NCI-H446 treated with DMSO at 0.1 percent for 48 hours (cell line): Measurements from ENCODE around the gene C6orf141.

Experiments
- DNase-seq: peaks from one replicate; lab custom pipeline; 2025; lab: John Stamatoyannopoulos, UW

The C6orf141 gene

DNA sequence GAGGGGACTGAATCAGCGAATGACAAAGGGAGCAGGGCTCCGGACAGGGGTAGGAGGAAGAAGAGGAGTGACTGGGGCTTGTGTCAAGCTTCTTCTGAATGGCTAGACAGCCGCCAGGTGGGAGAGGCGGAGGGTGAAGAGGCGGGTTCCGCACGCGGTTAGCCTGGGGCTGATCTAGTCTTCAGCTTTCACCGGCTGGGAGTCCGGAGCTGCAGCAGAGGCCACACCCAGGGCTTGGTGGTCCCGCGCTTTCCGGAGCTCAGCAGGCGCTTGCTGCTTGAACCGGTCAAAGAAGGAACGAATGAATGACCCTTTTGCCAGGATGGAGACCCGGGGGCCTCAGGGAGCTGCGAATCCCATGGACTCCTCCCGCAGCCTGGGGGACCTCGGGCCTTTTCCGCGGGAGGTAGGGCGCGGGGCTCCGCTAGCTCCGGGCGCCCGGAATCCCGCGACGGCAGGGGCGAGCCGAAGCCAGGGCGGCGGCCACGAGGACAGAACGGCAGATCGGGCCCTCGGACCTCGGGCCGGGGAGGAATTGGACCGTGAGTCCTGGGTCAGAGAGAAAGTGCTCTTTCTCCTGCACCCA is at the start of gene C6orf141:
Gene C6orf141, plus strand, starts transcription at position 177 of the 586 bp plus-strand sequence. Its CDS starts 125 bp downstream, at position 302.
- no peak for DNase-seq

DNA sequence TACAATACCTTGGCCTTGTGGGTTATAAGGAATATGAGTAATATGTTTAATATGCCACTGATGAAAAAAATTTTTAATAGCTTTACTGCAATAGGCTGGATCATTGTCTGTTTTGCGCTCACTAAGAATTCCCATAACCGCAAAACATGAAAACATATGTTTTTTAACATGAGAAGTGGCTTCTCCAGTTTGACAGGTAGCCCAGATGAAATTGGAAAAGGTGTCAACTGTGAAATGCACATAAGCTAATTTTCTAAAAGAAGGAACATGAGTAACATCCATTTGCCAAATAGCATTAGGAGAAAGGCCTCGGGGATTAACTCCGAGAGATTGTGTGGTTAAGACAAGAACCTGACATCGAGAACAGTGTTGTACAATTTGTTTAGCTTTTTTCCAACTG is 45.8 kb upstream of the C6orf141 start:
- DNase-seq: no peak

DNA sequence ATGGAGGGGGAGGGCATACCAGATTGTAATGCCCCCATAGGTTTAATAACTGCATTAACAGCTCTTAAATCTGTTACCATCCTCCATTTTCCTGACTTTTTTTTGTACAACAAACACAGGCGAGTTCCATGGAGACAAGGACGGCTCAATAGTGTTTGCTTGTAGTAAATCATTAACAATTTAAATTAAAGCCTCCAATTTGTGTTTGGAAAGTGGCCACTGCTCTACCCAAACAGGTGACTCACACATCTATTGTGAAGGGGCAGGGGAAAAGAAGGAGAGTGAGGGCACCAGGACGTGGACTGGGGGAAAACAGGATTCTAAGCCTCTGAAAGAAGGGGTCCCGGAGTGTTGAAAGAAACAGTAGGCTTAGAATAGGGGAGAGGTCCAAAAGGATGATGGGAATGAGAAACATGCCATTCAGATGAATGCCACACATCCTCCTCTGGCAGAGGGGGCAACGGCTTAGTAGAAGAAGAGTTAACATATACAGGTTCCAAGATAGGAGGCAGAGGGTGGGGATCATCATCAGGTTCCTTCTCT is 43.8 kb upstream of the C6orf141 start:
- DNase-seq: no peak

DNA sequence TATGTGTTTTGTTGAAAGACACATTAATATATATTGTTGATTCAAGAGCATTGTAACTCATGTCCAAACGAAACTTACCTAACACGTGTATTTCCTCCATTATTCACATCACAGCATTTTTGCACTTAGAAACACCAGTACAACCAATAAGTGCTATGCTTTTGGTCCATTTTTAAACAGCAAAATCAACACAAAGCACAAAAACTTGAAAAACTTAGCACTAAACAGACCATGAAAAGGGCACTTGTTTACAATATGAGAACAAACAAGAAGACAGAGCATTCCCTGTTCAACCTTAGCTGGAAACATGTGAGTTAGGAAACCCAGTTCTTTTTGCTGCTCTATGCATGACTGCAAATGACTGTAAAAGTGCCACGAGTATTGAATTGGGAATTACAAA is 41.1 kb upstream of the C6orf141 start:
- no peak for DNase-seq

DNA sequence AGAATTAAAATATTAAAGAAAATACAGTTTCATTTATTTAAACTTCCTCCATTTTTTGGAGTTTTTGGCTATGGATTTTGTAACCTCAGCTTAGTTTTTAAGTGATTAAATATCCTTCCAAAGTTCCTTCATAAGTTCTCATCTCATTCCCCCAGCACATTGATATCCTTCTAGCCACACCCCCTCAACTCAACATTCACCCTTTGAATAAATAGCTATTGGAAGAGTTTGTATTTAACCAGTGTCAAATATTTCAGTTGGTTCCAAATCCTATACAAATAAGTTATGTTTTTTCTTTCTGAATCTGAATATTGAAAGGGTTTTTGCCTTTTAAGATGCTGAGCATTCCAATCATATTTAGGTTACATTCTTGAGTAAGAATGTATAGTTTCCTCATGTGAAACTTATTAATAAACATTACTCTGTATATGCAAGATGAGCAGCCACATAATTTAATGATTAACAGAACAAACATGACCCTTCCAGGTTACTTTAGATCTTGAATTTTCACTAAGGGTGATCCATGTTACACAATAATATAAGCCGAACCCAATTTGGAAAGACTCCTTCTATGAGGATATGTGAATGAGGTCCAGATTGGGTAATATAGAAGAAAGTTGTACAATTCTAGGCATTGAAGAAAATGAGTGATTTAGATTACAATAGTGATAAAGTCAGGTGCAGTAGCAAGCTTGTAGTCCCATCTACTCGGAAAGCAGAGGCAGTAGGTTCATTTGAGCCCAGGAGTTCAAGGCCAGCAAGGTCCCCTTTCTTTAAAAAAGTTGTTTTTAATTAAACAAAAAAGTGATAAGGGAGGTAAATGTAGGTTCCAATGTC is 37.1 kb upstream of the C6orf141 start:
- no peak for DNase-seq

DNA sequence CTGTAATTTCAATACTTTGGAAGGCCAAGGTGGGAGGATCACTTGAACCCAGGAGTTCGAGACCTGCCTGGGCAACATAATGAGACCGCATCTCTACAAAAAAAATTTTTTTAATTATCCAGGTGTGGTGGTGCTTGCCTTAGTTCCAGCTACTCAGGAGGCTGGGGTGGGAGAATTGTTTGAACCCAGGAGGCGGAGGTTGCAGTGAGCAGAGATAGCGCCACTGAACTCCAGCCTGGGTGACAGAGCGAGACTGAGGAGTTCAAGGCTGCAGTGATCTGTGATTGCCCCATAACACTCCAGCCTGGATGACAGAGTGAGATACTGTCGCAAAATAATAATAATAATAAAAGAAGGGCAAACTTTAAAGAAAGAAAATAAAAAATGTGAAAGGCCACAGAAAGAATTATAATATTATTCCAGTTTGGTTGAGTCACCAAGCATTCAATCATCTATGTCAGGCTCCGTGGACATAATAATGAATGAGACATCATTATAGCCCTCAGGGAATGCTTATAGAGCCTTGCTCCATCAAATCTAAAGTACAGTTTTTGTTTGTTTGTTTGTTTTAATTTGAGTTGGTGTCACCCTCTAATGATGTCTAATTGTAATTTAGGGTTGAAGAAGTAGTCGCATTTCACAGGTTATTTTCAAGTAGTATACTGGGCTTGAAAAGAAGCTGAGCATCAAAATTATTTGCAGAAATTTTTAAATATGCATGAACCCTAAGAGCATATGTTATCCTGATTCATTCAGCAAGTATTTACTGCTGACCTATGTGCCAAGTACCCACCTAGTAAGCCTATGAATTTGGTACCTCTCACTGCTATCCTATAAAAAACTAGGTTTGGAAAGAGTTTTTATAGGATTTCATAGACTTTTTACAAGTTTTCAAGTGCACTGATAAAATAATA is 35.6 kb upstream of the C6orf141 start:
- DNase-seq: no peak

DNA sequence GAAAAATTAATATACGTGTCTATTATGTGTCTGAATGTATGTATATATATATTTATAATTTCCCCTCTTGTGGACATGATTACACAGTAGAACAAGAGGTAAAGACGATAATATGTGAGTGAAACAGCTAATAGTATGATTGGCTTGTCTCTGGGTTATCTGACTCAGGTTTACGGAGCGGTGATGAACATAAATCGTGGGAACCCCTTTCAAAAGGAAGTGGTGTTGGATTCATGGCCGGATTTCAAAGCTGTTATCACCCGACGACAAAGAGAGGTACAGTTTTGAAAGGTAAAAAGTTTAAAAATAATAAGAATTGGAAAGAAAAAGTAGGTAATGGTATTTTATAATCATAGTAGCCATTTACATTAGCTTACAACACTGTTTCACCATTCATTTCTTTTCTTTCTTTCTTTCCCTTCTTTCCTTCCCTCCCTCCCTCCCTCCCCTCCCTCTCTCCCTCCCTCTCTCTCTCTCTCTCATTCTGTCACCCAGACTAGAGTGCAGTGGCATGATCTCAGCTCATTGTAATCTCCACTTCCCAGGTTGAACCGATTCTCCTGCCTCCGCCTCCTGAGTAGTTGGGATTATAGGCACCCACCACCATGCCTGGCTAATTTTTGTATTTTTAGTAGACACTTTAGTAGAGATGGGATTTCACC is 34.9 kb upstream of the C6orf141 start:
- no peak for DNase-seq

DNA sequence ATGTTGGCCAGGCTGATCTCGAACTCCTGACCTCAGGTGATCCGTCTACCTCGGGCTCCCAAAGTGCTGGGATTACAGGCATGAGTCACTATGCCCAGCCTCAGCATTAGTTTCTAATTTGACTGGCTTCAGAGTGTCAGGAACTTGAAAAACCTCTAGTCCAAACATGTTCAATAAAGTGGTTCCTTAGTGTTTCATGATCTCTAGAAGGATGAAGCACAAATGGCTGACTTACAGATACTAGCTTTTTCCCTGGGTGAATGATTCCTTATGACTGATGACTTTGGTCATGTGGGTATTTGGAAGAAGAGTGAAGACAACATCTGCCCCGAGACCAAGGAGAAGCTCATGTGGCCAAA is 34.3 kb upstream of the C6orf141 start:
- no peak for DNase-seq

DNA sequence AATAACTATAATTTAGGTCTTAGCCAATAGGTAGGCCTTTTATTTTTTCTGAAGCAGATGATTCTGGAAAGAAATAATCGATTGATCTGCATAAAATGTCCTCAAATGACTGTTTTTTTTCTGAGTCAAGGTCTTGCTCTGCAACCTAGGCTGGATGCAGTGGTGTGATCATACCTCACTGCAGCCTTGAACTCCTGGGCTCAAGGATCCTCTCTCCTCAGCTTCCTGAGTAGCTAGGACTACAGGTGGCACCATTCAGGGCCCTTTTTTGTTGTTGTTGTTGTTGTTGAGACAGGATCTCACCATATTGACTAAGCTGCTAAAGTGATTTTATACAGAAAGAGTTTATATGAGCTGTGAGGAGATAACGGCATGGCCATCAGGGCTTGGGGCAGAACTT is 32.5 kb upstream of the C6orf141 start:
- DNase-seq: no peak

DNA sequence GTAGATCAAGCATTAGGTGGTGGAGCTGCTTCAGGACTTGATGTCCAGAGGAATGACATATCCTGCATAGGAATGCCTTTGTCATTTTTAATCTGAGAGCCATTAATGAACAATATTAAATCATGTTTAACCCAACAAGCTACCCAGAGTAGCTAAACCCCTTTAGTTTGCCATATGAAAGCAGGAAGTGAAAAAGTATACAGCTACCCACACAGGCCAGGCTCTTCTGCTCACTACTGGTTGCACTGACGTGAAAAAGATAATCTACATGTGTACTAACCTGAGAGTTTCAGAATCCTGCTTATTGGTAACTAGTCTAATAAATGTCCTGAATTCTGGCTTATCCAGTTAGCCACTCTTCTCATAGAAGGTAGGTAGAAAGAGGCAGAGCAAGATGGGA is 30.8 kb upstream of the C6orf141 start:
- DNase-seq: no peak

DNA sequence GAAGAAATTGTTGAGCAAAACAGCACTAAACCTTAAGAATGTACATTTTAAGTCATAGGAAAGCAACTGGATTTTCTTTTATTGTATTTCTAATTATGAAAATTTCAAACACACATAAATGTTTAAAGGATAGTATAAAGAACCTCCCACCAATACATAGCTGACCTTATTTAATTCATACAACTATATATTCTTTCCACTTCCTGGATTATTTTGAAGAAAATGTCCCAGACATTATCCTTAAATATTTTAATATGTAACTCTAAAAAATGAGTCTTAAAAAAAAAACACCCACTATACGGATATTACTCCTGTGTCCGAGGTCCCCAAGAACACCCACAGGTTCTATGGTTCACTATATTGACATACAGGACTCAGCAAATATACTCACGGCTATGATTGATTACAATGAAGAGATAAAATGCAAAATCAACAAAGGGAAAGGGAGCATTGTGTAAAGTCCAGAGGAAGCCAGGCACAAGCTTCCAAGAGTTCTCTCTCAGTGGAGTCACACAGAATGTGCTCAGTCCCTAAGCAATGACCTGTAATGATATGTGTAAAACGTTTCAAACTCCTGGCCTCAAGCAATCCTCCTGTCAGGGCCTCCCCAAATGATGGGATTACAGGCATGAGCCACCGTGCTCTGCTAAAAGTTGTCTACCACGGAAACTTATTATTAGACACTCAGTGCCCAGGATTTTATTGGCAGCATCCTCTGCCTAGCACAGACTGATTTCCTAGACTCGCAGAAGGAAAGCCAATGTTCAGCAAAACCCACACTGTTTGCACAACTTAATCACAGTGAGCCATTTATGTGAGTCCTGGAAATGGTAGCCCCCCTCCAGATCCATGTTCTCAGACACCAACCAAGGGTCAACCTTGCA is 27.5 kb upstream of the C6orf141 start:
- DNase-seq: no peak

DNA sequence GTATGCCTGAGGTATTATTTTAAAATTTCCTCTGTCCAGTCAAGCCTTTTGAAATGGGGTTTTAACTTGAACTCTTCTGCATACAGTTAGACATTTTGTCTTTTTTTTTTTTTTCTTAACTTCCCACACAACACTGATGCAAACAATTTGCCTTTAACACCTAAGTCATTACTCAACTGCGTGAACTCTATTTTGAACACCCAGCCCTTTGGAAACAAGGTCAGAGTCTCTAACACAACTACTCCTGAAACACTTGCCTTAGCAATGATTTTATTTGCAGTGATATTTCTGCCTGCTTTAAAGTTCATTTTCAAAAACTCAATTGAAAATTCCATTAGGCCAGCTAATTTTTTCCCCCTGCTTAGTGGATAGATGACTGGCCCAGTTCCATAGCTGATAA is 26.6 kb upstream of the C6orf141 start:
- no peak for DNase-seq

DNA sequence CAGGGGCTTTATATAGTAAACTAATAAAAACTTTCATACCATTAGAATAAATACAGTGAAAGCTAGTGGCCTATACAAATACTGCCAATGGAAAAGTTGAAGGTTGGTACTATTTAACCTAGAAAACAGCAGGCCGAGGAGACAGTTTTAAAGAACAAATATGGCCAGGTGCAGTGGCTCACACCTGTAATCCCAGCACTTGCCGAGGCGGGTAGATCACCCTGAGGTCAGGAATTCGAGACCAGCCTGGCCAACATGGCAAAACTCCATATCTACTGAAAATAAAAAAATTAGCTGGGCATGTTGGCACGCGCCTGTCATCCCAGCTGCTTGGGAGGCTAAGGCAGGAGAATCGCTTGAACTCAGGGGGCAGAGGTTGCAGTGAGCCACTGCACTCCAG is 25.9 kb upstream of the C6orf141 start:
- DNase-seq: no peak

DNA sequence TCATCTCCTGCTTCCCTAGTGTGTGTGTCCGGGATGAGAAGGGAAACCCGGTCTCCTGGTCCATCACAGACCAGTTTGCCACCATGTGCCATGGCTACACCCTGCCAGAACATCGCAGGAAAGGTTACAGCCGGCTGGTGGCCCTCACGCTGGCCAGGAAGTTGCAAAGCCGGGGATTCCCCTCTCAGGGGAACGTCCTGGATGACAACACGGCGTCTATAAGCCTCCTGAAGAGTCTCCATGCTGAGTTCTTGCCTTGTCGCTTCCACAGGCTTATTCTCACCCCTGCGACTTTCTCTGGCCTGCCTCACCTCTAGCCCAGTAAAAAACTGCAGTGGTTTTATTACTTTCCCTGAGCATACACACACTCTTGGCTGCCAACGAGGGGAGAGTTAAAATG is 23.9 kb upstream of the C6orf141 start:
- DNase-seq: no peak

DNA sequence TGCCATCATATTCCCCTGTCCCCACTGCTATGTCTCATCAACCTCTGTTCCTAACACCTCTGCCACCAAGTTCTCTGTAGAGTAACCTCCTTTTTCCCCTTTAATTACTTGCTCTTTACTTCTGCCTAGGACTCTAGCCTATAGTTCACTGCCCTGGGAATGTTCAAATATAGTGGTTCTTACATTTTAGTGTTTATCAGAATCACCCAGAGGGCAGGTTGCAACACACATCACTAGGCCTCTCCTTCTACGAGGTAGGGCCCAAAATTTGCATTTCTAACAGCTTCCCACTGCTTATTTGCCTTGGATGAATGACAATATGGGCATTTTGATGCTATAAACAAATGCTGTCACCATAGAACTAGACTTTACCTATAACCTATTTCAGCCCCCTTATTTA is 23.1 kb upstream of the C6orf141 start:
- DNase-seq: no peak

DNA sequence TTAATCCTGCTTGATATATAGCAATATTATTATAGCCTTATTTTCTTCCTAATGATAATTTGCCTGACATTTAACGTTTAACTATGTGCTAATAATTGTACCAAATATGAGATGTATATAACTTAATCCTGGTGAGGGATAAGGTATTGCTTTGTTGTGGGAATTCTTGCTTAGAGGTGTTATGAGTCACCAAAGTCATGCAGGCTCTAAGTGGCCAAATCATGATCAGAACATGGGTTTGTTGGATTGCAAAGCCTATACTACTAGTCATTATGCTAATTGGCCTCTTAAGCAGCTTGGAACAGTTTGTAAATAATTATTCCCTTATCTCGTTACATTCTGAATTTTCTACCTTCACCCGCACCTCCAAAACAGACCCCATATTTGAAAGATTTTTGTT is 21.9 kb upstream of the C6orf141 start:
- no peak for DNase-seq

DNA sequence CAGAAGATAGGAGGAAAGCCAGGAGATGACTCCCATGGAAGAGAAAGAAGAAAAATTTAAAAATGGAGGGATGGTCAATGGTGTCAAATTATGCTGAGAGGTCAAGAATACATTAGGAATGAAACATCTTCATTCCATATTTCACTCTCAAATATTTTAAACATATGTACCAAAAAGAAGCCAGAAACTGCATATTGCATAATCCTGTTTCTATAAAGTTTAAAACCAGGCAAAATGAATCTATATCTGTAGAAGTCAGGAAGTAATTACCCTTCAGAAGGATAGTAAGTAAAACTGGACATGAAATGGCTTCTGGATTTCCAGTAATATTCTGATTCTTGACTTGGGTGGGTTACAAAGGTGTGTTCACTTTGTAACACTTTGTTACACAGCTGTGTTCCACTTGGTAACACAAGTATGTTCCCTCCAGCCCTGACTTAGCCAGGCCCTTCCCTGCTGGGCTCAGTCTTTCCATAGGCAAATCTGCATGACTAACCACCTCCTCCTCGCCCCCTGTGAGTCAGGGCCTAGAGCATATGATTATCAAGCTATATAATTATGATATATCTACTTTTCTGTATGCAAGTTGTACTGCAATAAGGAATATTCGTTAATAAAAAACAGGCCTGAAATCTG is 20.2 kb upstream of the C6orf141 start:
- DNase-seq: no peak

DNA sequence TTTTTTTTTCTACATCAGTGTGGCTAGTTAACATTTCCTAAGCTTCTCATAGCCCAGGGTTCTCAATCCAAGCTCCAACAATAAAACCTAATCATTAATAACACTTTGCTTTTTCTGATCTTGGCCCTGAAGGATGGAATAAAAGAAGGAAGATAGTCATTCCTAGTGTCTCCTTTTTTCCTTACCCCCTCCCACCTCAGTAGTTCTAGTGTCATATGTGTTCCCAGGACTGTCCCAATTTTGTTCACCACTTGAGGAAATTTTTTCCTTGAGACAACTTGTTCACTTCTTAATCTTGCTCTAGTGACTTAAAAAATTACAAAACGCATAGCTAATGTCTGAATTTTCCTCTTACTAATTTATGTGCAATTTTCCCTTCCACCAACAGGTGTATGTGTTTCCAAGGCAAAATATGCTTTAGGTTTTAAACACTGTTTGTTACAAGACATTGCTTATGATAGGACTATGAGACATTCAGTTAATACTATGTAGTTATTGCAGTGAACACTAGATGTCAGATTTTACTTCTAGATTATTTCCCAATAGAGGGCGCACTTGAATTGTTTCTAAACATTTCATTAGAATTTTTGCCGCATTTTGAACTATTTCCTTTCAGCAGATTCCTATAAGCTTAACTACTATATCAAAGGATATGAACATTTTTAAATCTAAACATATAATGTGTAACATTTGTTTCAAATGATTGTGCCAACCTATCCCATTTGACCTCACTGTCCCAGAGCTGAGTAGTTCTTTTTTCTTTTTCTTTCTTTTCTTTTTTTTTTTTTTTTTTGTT is 18.5 kb upstream of the C6orf141 start:
- DNase-seq: peak; percentile 31

DNA sequence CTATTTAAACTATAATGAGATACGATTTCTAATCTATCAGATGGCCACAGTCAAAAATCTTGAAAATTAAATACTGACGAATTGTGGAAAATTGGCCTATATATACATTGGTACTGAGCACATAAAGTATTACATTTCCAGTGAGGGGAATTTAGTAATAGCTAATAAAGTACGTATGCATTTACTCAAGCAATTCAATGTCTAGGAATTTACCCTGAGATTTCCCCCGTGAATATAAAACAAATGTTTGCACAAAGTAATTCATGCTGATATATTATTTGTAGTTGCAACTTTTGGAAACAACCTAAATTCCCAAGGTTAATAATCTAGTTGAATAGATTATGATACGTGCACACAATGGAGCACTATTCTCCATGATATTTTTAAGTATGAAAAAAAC is 14.7 kb upstream of the C6orf141 start:
- DNase-seq: no peak

DNA sequence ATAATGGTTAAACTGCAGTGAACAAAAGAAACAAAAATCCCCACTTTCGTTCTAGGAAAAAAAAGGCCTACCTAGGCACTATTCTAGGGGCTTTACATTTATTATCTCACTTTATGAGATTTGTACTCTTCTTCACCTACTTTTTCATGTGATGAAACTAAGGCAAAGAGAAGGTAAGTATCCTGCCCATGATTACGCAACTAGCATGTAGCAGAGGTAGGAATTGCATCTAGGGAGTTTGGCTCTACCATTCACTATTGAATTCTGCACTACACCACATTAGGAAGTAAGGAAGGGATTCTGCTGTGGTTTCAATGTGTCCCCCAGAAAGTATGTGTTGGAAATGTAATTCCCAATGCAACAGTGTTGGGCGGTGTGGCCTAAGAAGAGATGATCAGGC is 11.4 kb upstream of the C6orf141 start:
- no peak for DNase-seq
